Measurements from ENCODE around the gene XIRP2. TPM values are rescaled to one million over a fixed set of nuclear protein-coding genes. Genes with fewer than 3 reads are reported as not detected.
"Not testable (repeated sequence)": the region's sequence is repeated elsewhere in the genome, so short reads cannot be mapped to it uniquely, and the experiment has no call there.

The XIRP2 gene
- total RNA-seq, 1 donor from 2014 or later: not detected

DNA sequence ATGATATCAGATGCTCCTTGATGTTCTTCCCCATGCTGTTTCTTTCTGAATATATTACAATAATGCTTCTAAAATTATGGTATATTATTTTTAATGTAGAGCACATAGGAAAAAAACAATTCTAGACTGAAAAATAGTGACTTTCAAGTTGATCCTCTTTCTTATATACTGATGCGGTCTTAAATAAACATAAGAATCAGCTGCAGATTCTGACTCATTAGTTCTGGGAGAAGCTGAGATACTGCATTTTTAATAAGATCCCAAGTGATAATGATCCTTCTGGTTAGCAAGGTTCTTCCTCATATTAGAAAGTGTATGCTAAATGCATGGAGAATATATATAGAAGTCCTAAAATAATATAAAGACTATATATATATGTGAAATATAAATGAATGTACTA, 124.9 kb downstream of the XIRP2 start:
- no peak for DNase-seq (ENCODE audit: low spot score)
- H3K36me3 Mint-ChIP-seq (ENCODE audit: low read depth): no peaks in the 10 kb centered on the region
- H3K4me3 Mint-ChIP-seq: no peak overlapping the region
- H3K27me3 Mint-ChIP-seq (ENCODE audit: insufficient read depth): no peaks in the 10 kb centered on the region
- no peak overlapping the region for H3K27ac Mint-ChIP-seq
- H3K9me3 Mint-ChIP-seq: peaks cover 3% of the 10 kb centered on the region
- no peaks in the 10 kb centered on the region for H3K4me1 Mint-ChIP-seq (ENCODE audit: low read depth)
- intact Hi-C loops (cut with micrococcal nuclease): no loop called here

DNA sequence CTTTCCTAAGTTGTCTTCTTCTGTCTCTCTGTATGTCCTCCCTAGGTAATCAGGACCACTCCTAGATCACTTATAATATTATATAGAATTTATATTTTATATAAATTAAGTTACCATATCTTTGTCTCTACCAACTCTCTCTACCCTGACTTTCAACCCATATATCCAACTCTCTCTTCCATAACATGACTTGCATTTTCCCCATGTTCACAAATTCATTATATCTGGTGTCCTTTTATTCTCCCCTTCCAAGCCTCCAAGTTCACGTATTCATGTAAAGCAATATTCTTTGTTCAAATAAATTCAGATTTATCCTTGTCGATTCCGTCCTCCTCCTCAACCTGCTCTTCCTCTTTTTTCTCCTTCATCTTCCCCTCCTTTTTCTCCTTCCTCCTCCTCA, 127.5 kb downstream of the XIRP2 start:
- no peaks in the 10 kb centered on the region for H3K36me3 Mint-ChIP-seq (ENCODE audit: low read depth)
- H3K4me3 Mint-ChIP-seq: no peak overlapping the region
- intact Hi-C loops (cut with micrococcal nuclease): no loop called here
- no peaks in the 10 kb centered on the region for H3K27me3 Mint-ChIP-seq (ENCODE audit: insufficient read depth)
- no peak for DNase-seq (ENCODE audit: low spot score)
- no peaks in the 10 kb centered on the region for H3K4me1 Mint-ChIP-seq (ENCODE audit: low read depth)
- no peak overlapping the region for H3K27ac Mint-ChIP-seq
- H3K9me3 Mint-ChIP-seq: peaks cover 3% of the 10 kb centered on the region

DNA sequence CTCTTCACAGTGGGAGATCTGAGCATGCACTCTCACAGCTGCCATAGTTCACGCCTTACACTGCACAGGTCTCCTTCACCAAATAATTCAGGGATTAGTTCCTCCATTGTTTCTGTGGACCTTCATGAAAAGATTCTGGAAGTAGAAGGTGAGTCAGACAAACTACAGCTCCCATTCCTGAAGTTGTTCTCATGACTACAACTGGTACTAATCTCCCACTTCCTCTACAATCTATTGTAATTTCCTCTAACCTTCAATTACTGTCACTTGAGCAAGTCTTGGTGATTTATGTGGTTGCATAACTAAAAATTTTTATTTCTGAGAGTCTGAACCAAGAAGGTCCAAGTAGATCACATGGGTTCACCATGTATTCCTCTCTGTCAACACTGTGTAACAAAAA, 128.7 kb downstream of the XIRP2 start:
- Mint-ChIP-seq H3K9me3 (peaks cover 2% of the 10 kb centered on the region), H3K27me3 (ENCODE audit: insufficient read depth) (no peaks in the 10 kb centered on the region), H3K4me1 (ENCODE audit: low read depth) (no peaks in the 10 kb centered on the region), H3K36me3 (ENCODE audit: low read depth) (no peaks in the 10 kb centered on the region), H3K4me3 (no peak overlapping the region), H3K27ac (no peak overlapping the region)
- no peak for DNase-seq (ENCODE audit: low spot score)
- intact Hi-C loops (cut with micrococcal nuclease): no loop called here

DNA sequence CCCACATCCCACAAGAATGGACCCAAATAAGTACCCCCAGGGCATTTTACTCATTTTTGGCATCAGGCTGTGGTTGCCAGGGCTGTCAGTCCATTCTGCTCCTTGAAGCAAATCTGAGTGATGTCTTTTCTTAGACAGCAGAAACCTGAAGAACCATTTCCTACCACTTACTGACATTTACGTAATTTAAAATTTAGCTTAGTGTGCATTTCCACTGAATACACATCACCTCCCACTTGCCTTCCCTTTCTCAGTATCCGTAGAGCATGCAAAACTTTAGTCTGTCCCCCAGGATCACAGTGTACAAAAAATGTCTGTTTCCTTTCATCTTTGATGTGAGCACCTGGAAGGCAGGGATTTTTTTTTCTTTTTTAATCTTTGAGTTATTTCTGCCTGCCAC, 130.3 kb downstream of the XIRP2 start:
- Mint-ChIP-seq H3K36me3 (ENCODE audit: low read depth) (no peaks in the 10 kb centered on the region), H3K27me3 (ENCODE audit: insufficient read depth) (no peaks in the 10 kb centered on the region), H3K4me3 (no peak overlapping the region), H3K4me1 (ENCODE audit: low read depth) (no peaks in the 10 kb centered on the region), H3K27ac (no peak overlapping the region), H3K9me3 (no peaks in the 10 kb centered on the region)
- intact Hi-C loops (cut with micrococcal nuclease): no loop called here
- no peak for DNase-seq (ENCODE audit: low spot score)

DNA sequence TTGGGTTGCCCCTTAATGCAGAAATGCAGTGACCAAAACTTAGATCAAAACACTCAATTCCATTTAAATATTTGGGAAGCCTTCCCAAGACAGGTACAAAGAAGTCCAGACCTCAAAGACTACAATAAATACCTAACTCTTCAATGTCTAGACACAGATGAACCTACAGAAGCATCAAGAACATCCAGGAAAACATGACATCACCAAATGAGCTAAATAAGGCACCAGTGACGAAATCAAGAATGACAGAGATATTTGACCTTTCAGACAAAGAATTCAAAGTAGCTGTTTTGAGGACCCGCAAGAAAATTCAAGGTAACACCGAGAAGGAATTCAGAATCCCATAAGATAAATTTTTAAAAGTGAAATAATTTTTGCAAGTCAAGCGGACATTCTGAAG, 140.2 kb downstream of the XIRP2 start:
- no peaks in the 10 kb centered on the region for H3K4me1 Mint-ChIP-seq (ENCODE audit: low read depth)
- DNase-seq (ENCODE audit: low spot score): no peak
- H3K4me3 Mint-ChIP-seq: no peak overlapping the region
- H3K9me3 Mint-ChIP-seq: peaks cover 15% of the 10 kb centered on the region
- intact Hi-C loops (cut with micrococcal nuclease): no loop called here
- H3K27me3 Mint-ChIP-seq (ENCODE audit: insufficient read depth): no peaks in the 10 kb centered on the region
- no peaks in the 10 kb centered on the region for H3K36me3 Mint-ChIP-seq (ENCODE audit: low read depth)
- H3K27ac Mint-ChIP-seq: no peak overlapping the region

DNA sequence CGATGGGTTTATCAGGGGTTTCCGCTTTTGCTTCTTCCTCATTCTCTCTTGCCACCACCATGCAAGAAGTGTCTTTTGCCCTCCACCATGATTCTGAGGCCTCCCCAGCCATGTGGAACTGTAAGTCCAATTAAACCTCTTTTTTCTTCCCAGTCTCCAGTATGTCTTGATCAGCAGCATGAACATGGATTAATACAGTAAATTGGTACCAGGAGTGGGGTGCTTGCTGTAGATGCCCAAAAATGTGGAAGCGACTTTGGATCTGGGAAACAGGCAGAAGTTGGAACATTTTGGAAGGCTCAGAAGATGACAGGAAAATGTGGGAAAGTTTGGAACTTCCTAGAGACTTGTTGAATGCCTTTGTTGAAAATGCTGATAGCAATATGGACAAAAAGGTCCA, 146.7 kb downstream of the XIRP2 start:
- H3K36me3 Mint-ChIP-seq (ENCODE audit: low read depth); intact Hi-C loops (cut with micrococcal nuclease); H3K27ac Mint-ChIP-seq; H3K4me1 Mint-ChIP-seq (ENCODE audit: low read depth); DNase-seq (ENCODE audit: low spot score); H3K27me3 Mint-ChIP-seq (ENCODE audit: insufficient read depth); H3K4me3 Mint-ChIP-seq: not testable (repeated sequence)
- H3K9me3 Mint-ChIP-seq: peaks cover 25% of the 10 kb centered on the region

DNA sequence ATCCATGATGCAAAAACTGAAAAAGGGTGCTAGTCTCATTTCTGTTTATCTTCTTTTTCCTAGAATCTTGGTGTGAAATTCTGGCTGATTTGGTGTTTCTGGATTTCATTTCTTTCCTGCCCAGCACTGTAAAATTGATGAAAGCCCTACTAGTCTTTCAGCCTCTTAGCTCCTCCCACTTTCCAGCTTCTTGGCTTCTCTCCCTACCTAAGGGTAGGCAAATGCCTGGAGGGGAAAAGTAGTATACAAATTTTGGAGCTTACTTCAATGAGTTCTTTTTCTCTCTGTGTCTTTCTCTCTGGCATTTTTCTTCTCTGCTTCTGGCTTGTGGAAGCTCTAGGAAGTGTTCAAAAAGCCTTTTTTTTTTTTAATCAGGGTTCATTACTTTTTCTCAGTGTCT, 160.5 kb downstream of the XIRP2 start:
- H3K4me3 Mint-ChIP-seq: no peak overlapping the region
- no peak overlapping the region for H3K27ac Mint-ChIP-seq
- H3K9me3 Mint-ChIP-seq: no peaks in the 10 kb centered on the region
- no peak for DNase-seq (ENCODE audit: low spot score)
- intact Hi-C loops (cut with micrococcal nuclease): no loop called here
- no peaks in the 10 kb centered on the region for H3K36me3 Mint-ChIP-seq (ENCODE audit: low read depth)
- H3K4me1 Mint-ChIP-seq (ENCODE audit: low read depth): no peaks in the 10 kb centered on the region
- no peaks in the 10 kb centered on the region for H3K27me3 Mint-ChIP-seq (ENCODE audit: insufficient read depth)

DNA sequence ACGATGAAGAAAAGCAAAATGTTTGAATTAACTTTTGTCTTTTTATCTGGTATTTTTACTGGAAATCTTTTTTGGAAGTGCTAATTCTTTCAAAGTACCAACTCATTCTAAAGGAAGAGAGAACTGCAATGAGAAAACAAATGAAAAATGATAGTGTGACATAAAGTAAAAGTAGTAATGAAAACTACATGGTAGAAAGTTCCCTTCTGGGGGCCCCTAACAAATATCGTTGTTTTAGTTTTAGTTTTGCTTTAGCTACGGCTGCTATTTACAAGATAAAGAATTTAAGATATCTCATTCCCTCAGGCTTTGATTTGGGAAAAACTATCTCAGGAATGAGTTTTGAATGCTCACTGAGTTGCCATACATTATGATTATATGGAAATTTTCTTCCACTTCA, 161.4 kb downstream of the XIRP2 start:
- intact Hi-C loops (cut with micrococcal nuclease): no loop called here
- Mint-ChIP-seq H3K4me1 (ENCODE audit: low read depth) (no peaks in the 10 kb centered on the region), H3K27me3 (ENCODE audit: insufficient read depth) (no peaks in the 10 kb centered on the region), H3K36me3 (ENCODE audit: low read depth) (no peaks in the 10 kb centered on the region), H3K9me3 (no peaks in the 10 kb centered on the region), H3K27ac (no peak overlapping the region), H3K4me3 (no peak overlapping the region)
- no peak for DNase-seq (ENCODE audit: low spot score)

DNA sequence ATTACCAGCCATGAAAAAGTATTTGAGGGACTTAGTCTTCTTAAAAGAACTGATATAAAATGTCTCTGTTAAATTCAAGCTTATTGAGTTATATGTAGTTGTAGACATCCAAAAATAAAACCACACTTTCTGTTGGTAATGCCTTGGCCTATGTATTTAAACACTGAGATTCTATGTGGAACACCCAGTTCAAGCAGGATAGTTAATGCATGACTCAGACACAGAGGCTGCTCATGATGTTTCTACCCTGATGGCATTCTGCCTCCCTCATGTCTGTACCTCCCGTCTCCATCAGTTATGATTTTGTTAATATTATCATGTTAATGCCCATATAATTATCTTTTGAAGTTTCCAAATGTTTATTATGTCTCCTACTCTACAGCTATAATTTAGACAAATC, 164.5 kb downstream of the XIRP2 start:
- DNase-seq (ENCODE audit: low spot score): no peak
- Mint-ChIP-seq H3K36me3 (ENCODE audit: low read depth) (no peaks in the 10 kb centered on the region), H3K27ac (no peak overlapping the region), H3K4me3 (no peak overlapping the region), H3K9me3 (no peaks in the 10 kb centered on the region), H3K4me1 (ENCODE audit: low read depth) (no peaks in the 10 kb centered on the region), H3K27me3 (ENCODE audit: insufficient read depth) (no peaks in the 10 kb centered on the region)
- intact Hi-C loops (cut with micrococcal nuclease): no loop called here

DNA sequence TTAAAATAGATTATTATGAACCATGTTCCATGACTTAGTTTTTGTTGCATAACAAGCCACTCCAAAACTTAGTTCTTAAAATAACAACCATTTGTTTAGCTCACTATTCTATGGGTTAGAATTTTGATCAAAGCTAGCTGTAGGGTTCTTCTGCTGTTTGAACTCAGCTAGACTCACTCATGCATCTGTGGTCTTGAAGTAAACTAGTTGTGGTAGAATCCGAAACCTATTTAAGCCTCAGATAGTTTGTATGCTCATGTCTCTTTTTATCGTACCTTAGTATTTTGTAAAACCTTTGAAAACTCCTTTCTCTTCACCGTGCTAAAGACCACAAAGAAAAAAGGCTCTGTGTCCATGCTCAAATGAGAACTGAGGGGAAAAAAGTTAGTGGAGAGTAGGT, 166.6 kb downstream of the XIRP2 start:
- no peak for DNase-seq (ENCODE audit: low spot score)
- Mint-ChIP-seq H3K4me3 (no peak overlapping the region), H3K27me3 (ENCODE audit: insufficient read depth) (no peaks in the 10 kb centered on the region), H3K9me3 (no peaks in the 10 kb centered on the region), H3K4me1 (ENCODE audit: low read depth) (no peaks in the 10 kb centered on the region), H3K36me3 (ENCODE audit: low read depth) (no peaks in the 10 kb centered on the region), H3K27ac (no peak overlapping the region)
- intact Hi-C loops (cut with micrococcal nuclease): no loop called here

DNA sequence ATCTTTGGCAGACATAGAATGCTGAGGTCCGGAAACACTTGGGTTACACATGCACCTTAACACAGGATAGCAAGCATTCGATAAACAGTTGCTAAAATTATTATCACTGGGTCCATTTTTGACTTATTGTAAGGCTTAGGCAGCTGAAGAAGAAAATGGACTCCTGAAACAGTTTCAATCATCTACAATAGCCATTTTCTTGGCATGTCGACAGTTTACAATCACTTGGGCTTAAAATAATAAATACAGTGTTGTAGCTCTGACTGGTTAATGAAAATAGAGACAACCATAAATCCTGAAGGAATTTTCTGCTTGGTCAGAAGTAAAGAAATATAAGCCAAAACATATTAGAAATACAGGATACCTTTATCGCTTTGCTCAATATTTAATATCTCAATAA, 169.2 kb downstream of the XIRP2 start:
- no peak for DNase-seq (ENCODE audit: low spot score)
- no peak overlapping the region for H3K4me3 Mint-ChIP-seq
- no peaks in the 10 kb centered on the region for H3K27me3 Mint-ChIP-seq (ENCODE audit: insufficient read depth)
- no peaks in the 10 kb centered on the region for H3K4me1 Mint-ChIP-seq (ENCODE audit: low read depth)
- intact Hi-C loops (cut with micrococcal nuclease): no loop called here
- no peak overlapping the region for H3K27ac Mint-ChIP-seq
- no peaks in the 10 kb centered on the region for H3K36me3 Mint-ChIP-seq (ENCODE audit: low read depth)
- H3K9me3 Mint-ChIP-seq: no peaks in the 10 kb centered on the region

DNA sequence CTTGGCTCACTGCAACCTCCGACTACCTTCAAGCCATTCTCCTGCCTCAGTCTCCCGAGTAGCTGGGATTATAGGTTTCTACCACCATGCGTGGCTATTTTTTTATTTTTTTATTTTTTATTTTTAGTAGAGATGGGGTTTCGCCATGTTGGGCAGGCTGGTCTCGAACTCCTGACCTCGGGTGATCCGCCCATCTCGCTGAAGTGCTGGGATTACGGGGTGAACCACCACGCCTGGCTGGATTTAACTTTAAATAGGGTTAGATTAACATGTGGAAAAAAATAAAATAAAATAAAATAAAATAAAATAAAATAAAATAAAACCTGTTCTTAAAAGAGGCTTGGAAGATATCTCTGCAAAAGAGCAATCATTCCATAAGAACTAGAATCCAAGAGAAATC, 170.9 kb downstream of the XIRP2 start:
- no peaks in the 10 kb centered on the region for H3K27me3 Mint-ChIP-seq (ENCODE audit: insufficient read depth)
- intact Hi-C loops (cut with micrococcal nuclease): no loop called here
- H3K27ac Mint-ChIP-seq: no peak overlapping the region
- no peaks in the 10 kb centered on the region for H3K9me3 Mint-ChIP-seq
- DNase-seq (ENCODE audit: low spot score): no peak
- no peak overlapping the region for H3K4me3 Mint-ChIP-seq
- no peaks in the 10 kb centered on the region for H3K4me1 Mint-ChIP-seq (ENCODE audit: low read depth)
- no peaks in the 10 kb centered on the region for H3K36me3 Mint-ChIP-seq (ENCODE audit: low read depth)

DNA sequence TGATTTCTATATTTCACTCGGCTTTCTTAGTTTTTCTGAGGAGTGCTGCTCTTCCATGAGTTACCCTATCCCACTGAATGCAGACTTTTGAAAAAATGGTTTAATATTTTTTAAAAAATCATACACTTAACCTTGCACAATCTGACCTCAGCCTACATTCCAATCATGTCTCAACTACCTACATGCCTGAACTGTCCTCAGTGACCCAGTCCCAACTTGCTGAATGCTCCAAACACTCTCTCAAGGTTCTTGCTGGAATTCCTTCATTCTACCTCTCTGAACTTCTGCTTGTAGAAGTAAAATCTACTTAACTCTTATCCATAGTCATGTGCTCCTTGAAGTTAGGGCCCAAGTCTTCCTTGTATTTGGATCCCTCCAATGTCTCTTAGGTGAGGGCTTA, 181.6 kb downstream of the XIRP2 start:
- Mint-ChIP-seq H3K27me3 (ENCODE audit: insufficient read depth) (no peaks in the 10 kb centered on the region), H3K27ac (no peak overlapping the region)

DNA sequence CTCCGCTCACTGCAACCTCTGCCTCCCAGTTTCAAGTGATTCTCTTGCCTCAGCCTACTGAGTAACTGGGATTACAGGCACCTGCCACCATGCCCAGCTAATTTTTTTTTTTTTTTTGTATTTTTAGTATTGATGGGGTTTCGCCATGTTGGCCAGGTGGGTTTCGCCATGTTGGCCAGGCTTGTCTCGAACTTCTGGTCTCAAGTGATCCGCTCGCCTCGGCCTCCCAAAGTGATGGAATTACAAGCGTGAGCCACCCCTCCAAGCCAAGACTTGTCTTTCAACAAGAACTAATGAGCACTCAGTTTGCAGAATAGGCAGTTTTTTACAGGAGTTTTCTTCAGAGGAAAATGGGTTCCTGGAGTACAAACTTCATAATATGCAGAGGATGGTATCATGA, 187.4 kb downstream of the XIRP2 start:
- H3K9me3 Mint-ChIP-seq; H3K36me3 Mint-ChIP-seq (ENCODE audit: low read depth); H3K27me3 Mint-ChIP-seq (ENCODE audit: insufficient read depth); H3K4me1 Mint-ChIP-seq (ENCODE audit: low read depth); DNase-seq (ENCODE audit: low spot score); intact Hi-C loops (cut with micrococcal nuclease); H3K4me3 Mint-ChIP-seq; H3K27ac Mint-ChIP-seq: not testable (repeated sequence)

More for the DNA sequence above, 181.6 kb downstream of the XIRP2 start:
- no peaks in the 10 kb centered on the region for H3K9me3 Mint-ChIP-seq
- no peak for DNase-seq (ENCODE audit: low spot score)
- no peaks in the 10 kb centered on the region for H3K4me1 Mint-ChIP-seq (ENCODE audit: low read depth)
- no peak overlapping the region for H3K4me3 Mint-ChIP-seq
- no peaks in the 10 kb centered on the region for H3K36me3 Mint-ChIP-seq (ENCODE audit: low read depth)
- intact Hi-C loops (cut with micrococcal nuclease): no loop called here
